H9 (cell line): ENCODE results near the gene NHLH1. TPM values are rescaled to one million over a fixed set of nuclear protein-coding genes. Genes with fewer than 3 reads are reported as not detected.

Experiments
- DNase-seq: peaks from one replicate; pipeline ENCODE4 v3.0.0-alpha.2; 2017
- H2AFZ ChIP-seq: one replicate; pipeline ENCODE4 v1.6.1; 2013; ENCODE audit warnings: mild to moderate bottlenecking, low read length, control low read depth, moderate library complexity
- H2AK5ac ChIP-seq: 2 replicates; pipeline ENCODE4 v1.6.1; 2013; ENCODE audit warnings: low read length, control low read depth, mixed read lengths; ENCODE audit not compliant: insufficient read length
- H2BK120ac ChIP-seq: one replicate; pipeline ENCODE4 v1.6.1; 2013; ENCODE audit warnings: low read depth, mild to moderate bottlenecking, low read length, control low read depth, inconsistent platforms; ENCODE audit not compliant: poor library complexity, severe bottlenecking
- H2BK12ac ChIP-seq: 2 replicates; pipeline ENCODE4 v1.6.1; 2013; ENCODE audit warnings: low read length, control low read depth, mixed read lengths, low read depth; ENCODE audit not compliant: insufficient read length
- H2BK15ac ChIP-seq: 2 replicates; pipeline ENCODE4 v1.6.1; 2013; ENCODE audit warnings: low read depth, low read length, control low read depth
- H2BK20ac ChIP-seq: one replicate; pipeline ENCODE4 v1.6.1; 2013; ENCODE audit warnings: low read depth, mild to moderate bottlenecking, low read length, control low read depth, inconsistent platforms; ENCODE audit not compliant: poor library complexity, severe bottlenecking
- H2BK5ac ChIP-seq: 2 replicates; pipeline ENCODE4 v1.6.1; 2013; ENCODE audit warnings: low read length, control low read depth, mixed read lengths; ENCODE audit not compliant: insufficient read length
- H3K14ac ChIP-seq: 2 replicates; pipeline ENCODE4 v1.6.1; 2013; ENCODE audit warnings: low read length, control low read depth; ENCODE audit not compliant: insufficient read depth
- H3K18ac ChIP-seq: 2 replicates; pipeline ENCODE4 v1.6.1; 2013; ENCODE audit warnings: low read depth, mild to moderate bottlenecking, mixed read lengths, low read length, control low read depth; ENCODE audit not compliant: insufficient read length
- H3K23ac ChIP-seq: 2 replicates; pipeline ENCODE4 v1.6.1; 2013; ENCODE audit warnings: low read length, control low read depth, mixed read lengths, low read depth; ENCODE audit not compliant: insufficient read length
- H3K23me2 ChIP-seq: 2 replicates; pipeline ENCODE4 v1.6.1; 2013; ENCODE audit warnings: low read depth, mild to moderate bottlenecking, mixed read lengths, low read length, control low read depth; ENCODE audit not compliant: insufficient read length, poor library complexity, severe bottlenecking
- H3K27ac ChIP-seq: 2 replicates; pipeline ENCODE4 v1.5.1; 2013; ENCODE audit warnings: low read length, control low read depth, mixed read lengths, low read depth; ENCODE audit not compliant: insufficient read length
- H3K27me3 ChIP-seq: 2 replicates; pipeline ENCODE4 v1.6.1; 2013; ENCODE audit warnings: low read length, control low read depth, inconsistent platforms; ENCODE audit not compliant: insufficient read depth
- H3K4ac ChIP-seq: 2 replicates; pipeline ENCODE4 v1.6.1; 2013; ENCODE audit warnings: low read depth, mild to moderate bottlenecking, control low read depth, inconsistent platforms, low read length, moderate library complexity
- H3K4me1 ChIP-seq: 2 replicates; pipeline ENCODE4 v1.6.1; 2013; ENCODE audit warnings: low read length, control low read depth, inconsistent platforms; ENCODE audit not compliant: insufficient read depth
- H3K4me2 ChIP-seq: 2 replicates; pipeline ENCODE4 v1.6.1; 2013; ENCODE audit warnings: low read length, control low read depth, mixed read lengths; ENCODE audit not compliant: insufficient read length, insufficient read depth
- H3K56ac ChIP-seq: 2 replicates; pipeline ENCODE4 v1.6.1; 2013; ENCODE audit warnings: low read depth, mild to moderate bottlenecking, mixed read lengths, low read length, control low read depth; ENCODE audit not compliant: insufficient read length
- H3K79me1 ChIP-seq: 2 replicates; pipeline ENCODE4 v1.6.1; 2013; ENCODE audit warnings: low read depth, mild to moderate bottlenecking, moderate library complexity, low read length, control low read depth, inconsistent platforms; ENCODE audit not compliant: insufficient read depth, poor library complexity, severe bottlenecking
- H3K79me2 ChIP-seq: 2 replicates; pipeline ENCODE4 v1.6.1; 2013; ENCODE audit warnings: low read length, control low read depth, inconsistent platforms; ENCODE audit not compliant: insufficient read depth
- H3K9ac ChIP-seq: 2 replicates; pipeline ENCODE4 v1.6.1; 2013; ENCODE audit warnings: low read length, control low read depth, mixed read lengths; ENCODE audit not compliant: insufficient read length; ENCODE audit errors: extremely low read depth
- H3K9me3 ChIP-seq: one replicate; pipeline ENCODE4 v1.6.1; 2013; ENCODE audit warnings: low read depth, low read length, inconsistent platforms; ENCODE audit not compliant: control insufficient read depth
- H3T11ph ChIP-seq: one replicate; pipeline ENCODE4 v1.6.1; 2013; ENCODE audit warnings: mild to moderate bottlenecking, low read length, control low read depth, inconsistent platforms
- H4K20me1 ChIP-seq: one replicate; pipeline ENCODE4 v1.6.1; 2013; ENCODE audit not compliant: control insufficient read depth, insufficient read length, insufficient read depth
- H4K5ac ChIP-seq: 2 replicates; pipeline ENCODE4 v1.6.1; 2013; ENCODE audit warnings: low read depth, mild to moderate bottlenecking, mixed read lengths, low read length, control low read depth; ENCODE audit not compliant: insufficient read length
- H4K8ac ChIP-seq: replicated peaks from 2 replicates; pipeline ENCODE4 v1.6.1; 2013; ENCODE audit warnings: low read length, control low read depth, mixed read lengths, low read depth; ENCODE audit not compliant: insufficient read length
- H4K91ac ChIP-seq: 2 replicates; pipeline ENCODE4 v1.6.1; 2013; ENCODE audit warnings: low read depth, mild to moderate bottlenecking, moderate library complexity, mixed read lengths, low read length, control low read depth; ENCODE audit not compliant: insufficient read length
- H3K27ac Mint-ChIP-seq, 3 experiments: 2 replicates in 2 of 3; 3 replicates in 1 of 3; pipeline ENCODE4 v1.8.0; 2020 to 2021; ENCODE audit warnings: mixed read lengths in 3 of 3, mild to moderate bottlenecking in 1 of 3, moderate library complexity in 1 of 3
- H3K27me3 Mint-ChIP-seq: 2 replicates; pipeline ENCODE4 v1.8.0; 2021; ENCODE audit warnings: low read depth, mild to moderate bottlenecking, moderate library complexity, mixed read lengths
- H3K36me3 Mint-ChIP-seq, 3 experiments: 2 replicates in 2 of 3; 3 replicates in 1 of 3; pipeline ENCODE4 v1.8.0; 2020 to 2021; ENCODE audit warnings: low read depth in 3 of 3, mixed read lengths in 3 of 3; ENCODE audit not compliant: insufficient read depth in 1 of 3
- H3K4me1 Mint-ChIP-seq, 2 experiments: 2 replicates each; pipeline ENCODE4 v1.8.0; 2020; ENCODE audit warnings: mixed read lengths in 2 of 2
- H3K4me3 Mint-ChIP-seq, 2 experiments: 2 replicates in 1 of 2; 3 replicates in 1 of 2; pipeline ENCODE4 v1.8.0; 2020 to 2021; ENCODE audit warnings: mild to moderate bottlenecking in 2 of 2, mixed read lengths in 2 of 2, moderate library complexity in 1 of 2
- H3K9me3 Mint-ChIP-seq, 2 experiments: 2 replicates in 1 of 2; 3 replicates in 1 of 2; pipeline ENCODE4 v1.8.0; 2020; ENCODE audit warnings: mild to moderate bottlenecking in 2 of 2, mixed read lengths in 2 of 2, moderate library complexity in 1 of 2
- WGBS: extraction: QIAGEN DNeasy Blood & Tissue Kit; methylation state at CpG from one replicate; pipeline ENCODE4 v1.1.7; 2013; ENCODE audit warnings: missing lambda C conversion rate, low lambda C conversion rate, mixed read lengths; ENCODE audit not compliant: insufficient read length; ENCODE audit errors: extremely low coverage; 5-methylcytosine and 5-hydroxymethylcytosine counted together
- total RNA-seq: library from RNA; stranded (reverse); gene quantifications from 2 replicates; pipeline ENCODE4 v1.2.1, GENCODE V29; 2021
- TF ChIP-seq, protein P1 (sequence below): fragments of 200-600 bp; sonication (generic); conservative IDR thresholded peaks from 3 replicates; pipeline ENCODE4 v1.8.0; 2021; ENCODE audit warnings: antibody characterized with exemption, mild to moderate bottlenecking

The NHLH1 gene
- total RNA-seq, 1 experiment from 2014 or later = 1.5 TPM

DNA sequence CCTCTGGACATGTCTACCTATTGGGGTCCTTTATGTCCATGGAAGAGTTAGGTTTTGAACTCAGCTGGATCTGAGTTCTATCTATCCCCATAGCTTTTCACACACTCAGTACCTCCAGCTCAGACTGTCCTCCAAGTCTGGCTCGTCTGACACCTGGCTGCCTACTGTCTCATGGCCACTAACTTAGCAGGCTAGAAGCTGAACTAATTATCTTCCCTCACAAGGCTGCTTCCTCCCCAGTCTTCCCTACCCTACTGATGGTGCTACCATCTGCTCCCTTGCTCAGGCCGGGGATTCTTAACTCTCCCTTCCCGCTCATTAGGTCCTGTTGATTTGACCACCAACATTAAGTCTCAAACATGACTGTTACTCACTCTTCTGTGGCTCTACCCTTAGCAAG is 46.8 kb downstream of the NHLH1 start:
- no peak overlapping the region for H4K8ac ChIP-seq
- no peak overlapping the region for H3T11ph ChIP-seq
- H3K23ac ChIP-seq = no peak overlapping the region
- H3K23me2 ChIP-seq = no peaks in the 10 kb centered on the region
- H3K9ac ChIP-seq = no peak overlapping the region
- no peak overlapping the region for H2AFZ ChIP-seq
- Mint-ChIP-seq H3K27me3 (no peaks in the 10 kb centered on the region), H3K27ac (peak overlapping the region in 2 of 3 experiments; percentile 29 to 35; a peak in 5 of 7 replicates), H3K9me3 (no peaks in the 10 kb centered on the region), H3K4me3 (no peak overlapping the region; a peak in 1 of 5 replicates), H3K4me1 (peaks cover 42 to 47% of the 10 kb centered on the region in 2 experiments), H3K36me3 (peaks cover 8 to 37% (median 18%) of the 10 kb centered on the region in 3 experiments; a peak in 6 of 7 replicates)
- H3K27me3 ChIP-seq = no peaks in the 10 kb centered on the region
- H3K79me1 ChIP-seq = peaks cover 3% of the 10 kb centered on the region
- H3K9me3 ChIP-seq = no peaks in the 10 kb centered on the region
- no peak overlapping the region for H3K4ac ChIP-seq
- H2BK5ac ChIP-seq = no peak overlapping the region
- no peak overlapping the region for H3K14ac ChIP-seq
- H4K20me1 ChIP-seq = peaks cover 5% of the 10 kb centered on the region
- TF ChIP-seq, protein P1, sequence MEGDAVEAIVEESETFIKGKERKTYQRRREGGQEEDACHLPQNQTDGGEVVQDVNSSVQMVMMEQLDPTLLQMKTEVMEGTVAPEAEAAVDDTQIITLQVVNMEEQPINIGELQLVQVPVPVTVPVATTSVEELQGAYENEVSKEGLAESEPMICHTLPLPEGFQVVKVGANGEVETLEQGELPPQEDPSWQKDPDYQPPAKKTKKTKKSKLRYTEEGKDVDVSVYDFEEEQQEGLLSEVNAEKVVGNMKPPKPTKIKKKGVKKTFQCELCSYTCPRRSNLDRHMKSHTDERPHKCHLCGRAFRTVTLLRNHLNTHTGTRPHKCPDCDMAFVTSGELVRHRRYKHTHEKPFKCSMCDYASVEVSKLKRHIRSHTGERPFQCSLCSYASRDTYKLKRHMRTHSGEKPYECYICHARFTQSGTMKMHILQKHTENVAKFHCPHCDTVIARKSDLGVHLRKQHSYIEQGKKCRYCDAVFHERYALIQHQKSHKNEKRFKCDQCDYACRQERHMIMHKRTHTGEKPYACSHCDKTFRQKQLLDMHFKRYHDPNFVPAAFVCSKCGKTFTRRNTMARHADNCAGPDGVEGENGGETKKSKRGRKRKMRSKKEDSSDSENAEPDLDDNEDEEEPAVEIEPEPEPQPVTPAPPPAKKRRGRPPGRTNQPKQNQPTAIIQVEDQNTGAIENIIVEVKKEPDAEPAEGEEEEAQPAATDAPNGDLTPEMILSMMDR = no peak
- H3K4me2 ChIP-seq = no peak overlapping the region
- H4K5ac ChIP-seq = no peak overlapping the region
- H2BK20ac ChIP-seq = no peak overlapping the region
- WGBS = no CpG with 5 or more reads among the region's 3 CpGs
- no peak overlapping the region for H3K27ac ChIP-seq
- H2BK120ac ChIP-seq = no peak overlapping the region
- no peak overlapping the region for H2AK5ac ChIP-seq
- DNase-seq = no peak
- H3K4me1 ChIP-seq = peaks cover 11% of the 10 kb centered on the region
- H3K56ac ChIP-seq = no peak overlapping the region
- H3K18ac ChIP-seq = no peak overlapping the region
- H4K91ac ChIP-seq = no peak overlapping the region
- no peak overlapping the region for H2BK12ac ChIP-seq
- H2BK15ac ChIP-seq = no peak overlapping the region
- H3K79me2 ChIP-seq = peaks cover 3% of the 10 kb centered on the region; the same call in 1 of the 2 replicates
